OCI-LY7 (cell line): Measurements from ENCODE around the gene CCDC15.

Experiments
- CTCF ChIP-seq: fragments of 200-600 bp; sonication (generic); conservative IDR thresholded peaks from 2 replicates; pipeline ENCODE4 v1.5.1; 2014; ENCODE audit warnings: mild to moderate bottlenecking, antibody characterized with exemption, low read length, moderate library complexity, mixed read lengths
- EZH2phosphoT487 ChIP-seq: fragments of 200-600 bp; sonication (generic); IDR thresholded peaks from 2 replicates; pipeline ENCODE4 v1.6.1; 2018; ENCODE audit warnings: low read depth, borderline replicate concordance, mild to moderate bottlenecking, mixed run types, antibody characterized with exemption, low read length, moderate library complexity, mixed read lengths

GRCh38 chr11:125081098-125081798 lies 127.2 kb downstream of the CCDC15 start:
- TF ChIP-seq CTCF (no peak), EZH2phosphoT487 (no peak)
